SK-N-SH (cell line): ENCODE data around the gene PANK4. TPM values are rescaled to one million over a fixed set of nuclear protein-coding genes. Genes with fewer than 3 reads are reported as not detected.

ENCODE experiments used
- CTCF ChIA-PET: fragments of 300-600, 350-600 bp; formaldehyde crosslinking; extraction: SDS; loops from one replicate; lab custom pipeline; 2021; lab: Yijun Ruan, JAX
- POLR2A ChIA-PET: fragments of 350-600 bp; sonication (Branson Sonifier 250); formaldehyde crosslinking; extraction: SDS; loops from one replicate; lab custom pipeline; 2020; ENCODE audit warnings: antibody characterized with exemption, inconsistent platforms; lab: Yijun Ruan, JAX
- DNase-seq: peaks from one replicate; pipeline ENCODE4 v3.0.0; 2012
- H2AFZ ChIP-seq: fragments of 200-600 bp; sonication (generic); 2 replicates; pipeline ENCODE4 v1.8.1; 2016; ENCODE audit warnings: antibody characterized with exemption, mild to moderate bottlenecking, low read depth
- H3F3A ChIP-seq: fragments of 200-600 bp; sonication (generic); replicated peaks from 2 replicates; pipeline ENCODE3; 2016; ENCODE audit warnings: antibody characterized with exemption, mild to moderate bottlenecking; ENCODE audit not compliant: insufficient read depth
- H3K27ac ChIP-seq, 2 experiments: fragments of 200-500 bp in 1 of 2; fragments of 200-600 bp in 1 of 2; sonication (Bioruptor generic) in 1 of 2; sonication (generic), shearing (Covaris generic) in 1 of 2; 2 replicates each; pipeline versions ENCODE4 v1.5.1 to v1.6.1; 2014 to 2016; ENCODE audit warnings: low read depth in 2 of 2, inconsistent platforms in 1 of 2, low read length in 1 of 2, mild to moderate bottlenecking in 1 of 2, mixed read lengths in 1 of 2
- H3K27me3 ChIP-seq: fragments of 200-600 bp; sonication (generic), shearing (Covaris generic); 2 replicates; pipeline ENCODE4 v1.6.1; 2016; ENCODE audit warnings: mixed run types; ENCODE audit not compliant: insufficient read depth
- H3K36me3 ChIP-seq, 2 experiments: fragments of 200-500 bp in 1 of 2; fragments of 200-600 bp in 1 of 2; sonication (Bioruptor generic) in 1 of 2; sonication (generic) in 1 of 2; replicated peaks in 1 of 2; 2 replicates each; pipeline versions ENCODE3 to v1.5.1; 2014 to 2016; ENCODE audit warnings: low read length in 1 of 2, mild to moderate bottlenecking in 1 of 2; ENCODE audit not compliant: insufficient read depth in 2 of 2, control insufficient read depth in 1 of 2
- H3K4me1 ChIP-seq, 2 experiments: fragments of 200-500 bp in 1 of 2; fragments of 200-600 bp in 1 of 2; sonication (Bioruptor generic) in 1 of 2; sonication (generic), shearing (Covaris generic) in 1 of 2; 2 replicates each; pipeline versions ENCODE4 v1.5.1 to v1.6.1; 2014 to 2016; ENCODE audit warnings: low read depth in 1 of 2, low read length in 1 of 2, mixed run types in 1 of 2; ENCODE audit not compliant: insufficient read depth in 2 of 2, control insufficient read depth in 1 of 2
- H3K4me2 ChIP-seq: fragments of 200-600 bp; sonication (generic), shearing (Covaris generic); 2 replicates; pipeline ENCODE4 v1.6.1; 2017; ENCODE audit warnings: mixed run types
- H3K4me3 ChIP-seq, 2 experiments: fragments of 200-500 bp in 1 of 2; fragments of 200-600 bp in 1 of 2; sonication (Bioruptor generic) in 1 of 2; sonication (generic), shearing (Covaris generic) in 1 of 2; 2 replicates each; pipeline versions ENCODE4 v1.5.1 to v1.8.1; 2014 to 2016; ENCODE audit warnings: low read depth in 2 of 2, inconsistent platforms in 1 of 2, low read length in 1 of 2, mild to moderate bottlenecking in 1 of 2, mixed read lengths in 1 of 2, moderate library complexity in 1 of 2
- H3K79me2 ChIP-seq: fragments of 200-600 bp; sonication (generic); 2 replicates; pipeline ENCODE4 v1.8.1; 2017; ENCODE audit warnings: mild to moderate bottlenecking; ENCODE audit not compliant: insufficient read depth
- H3K9ac ChIP-seq: fragments of 200-600 bp; sonication (generic); 2 replicates; pipeline ENCODE4 v1.6.1; 2017; ENCODE audit warnings: mixed run types
- H3K9me2 ChIP-seq: fragments of 200-600 bp; sonication (generic); 2 replicates; pipeline ENCODE4 v1.6.1; 2017; ENCODE audit warnings: mixed run types
- H3K9me3 ChIP-seq: fragments of 200-600 bp; sonication (generic); 2 replicates; pipeline ENCODE4 v1.6.1; 2017; ENCODE audit warnings: mixed run types, mild to moderate bottlenecking, moderate library complexity
- H4K20me1 ChIP-seq: fragments of 200-600 bp; sonication (generic); 2 replicates; pipeline ENCODE4 v1.6.1; 2017; ENCODE audit warnings: mild to moderate bottlenecking, mixed run types; ENCODE audit not compliant: insufficient read depth
- CHD2 ChIP-seq: fragments of 150-350 bp; IDR thresholded peaks from 2 replicates; pipeline ENCODE4 v1.6.1; 2018; ENCODE audit warnings: low read length; ENCODE audit not compliant: partially characterized antibody
- EP300 ChIP-seq, 2 experiments: IDR thresholded peaks; 2 replicates each; pipeline versions ENCODE4 v1.4.0 to v1.6.1; 2012; ENCODE audit warnings: borderline replicate concordance in 1 of 2, low read depth in 1 of 2, low read length in 1 of 2
- FOXJ3 ChIP-seq: sonication (generic); formaldehyde crosslinking; IDR thresholded peaks from 2 replicates; pipeline ENCODE4 v1.5.1; 2020; ENCODE audit warnings: mild to moderate bottlenecking, missing genetic modification reagents
- MXI1 ChIP-seq: IDR thresholded peaks from 2 replicates; pipeline ENCODE4 v1.6.1; 2012; ENCODE audit warnings: mild to moderate bottlenecking, low read depth, low read length, improper control_type of control experiment
- ZBTB33 ChIP-seq: IDR thresholded peaks from 2 replicates; pipeline ENCODE4 v1.4.0; 2012; ENCODE audit warnings: low read depth, borderline replicate concordance
- WGBS: methylation state at CpG from one replicate; pipeline ENCODE4 v1.1.6; 2017; ENCODE audit warnings: low lambda C conversion rate; 5-methylcytosine and 5-hydroxymethylcytosine counted together
- polyA plus RNA-seq, 3 experiments: library from polyadenylated mRNA; depleted of rRNA; stranded (reverse); fragments of >200 nt; gene quantifications; 2 replicates each; pipeline ENCODE4 v1.2.3, GENCODE V29; 2012
- TF ChIP-seq, protein P1 (sequence below): fragments of 150-350 bp; IDR thresholded peaks from 2 replicates; pipeline ENCODE4 v1.6.1; 2017; ENCODE audit warnings: antibody characterized with exemption, low read length, low read depth, borderline replicate concordance
- TF ChIP-seq, protein P2 (sequence below): fragments of 150-350 bp; IDR thresholded peaks from 2 replicates; pipeline ENCODE4 v1.6.1; 2016; ENCODE audit warnings: mild to moderate bottlenecking, low read depth, low read length

Gene PANK4
- polyA plus RNA-seq, 1 of the 3 experiments (the other 2 are of a cell fraction) = 16.6 TPM

DNA sequence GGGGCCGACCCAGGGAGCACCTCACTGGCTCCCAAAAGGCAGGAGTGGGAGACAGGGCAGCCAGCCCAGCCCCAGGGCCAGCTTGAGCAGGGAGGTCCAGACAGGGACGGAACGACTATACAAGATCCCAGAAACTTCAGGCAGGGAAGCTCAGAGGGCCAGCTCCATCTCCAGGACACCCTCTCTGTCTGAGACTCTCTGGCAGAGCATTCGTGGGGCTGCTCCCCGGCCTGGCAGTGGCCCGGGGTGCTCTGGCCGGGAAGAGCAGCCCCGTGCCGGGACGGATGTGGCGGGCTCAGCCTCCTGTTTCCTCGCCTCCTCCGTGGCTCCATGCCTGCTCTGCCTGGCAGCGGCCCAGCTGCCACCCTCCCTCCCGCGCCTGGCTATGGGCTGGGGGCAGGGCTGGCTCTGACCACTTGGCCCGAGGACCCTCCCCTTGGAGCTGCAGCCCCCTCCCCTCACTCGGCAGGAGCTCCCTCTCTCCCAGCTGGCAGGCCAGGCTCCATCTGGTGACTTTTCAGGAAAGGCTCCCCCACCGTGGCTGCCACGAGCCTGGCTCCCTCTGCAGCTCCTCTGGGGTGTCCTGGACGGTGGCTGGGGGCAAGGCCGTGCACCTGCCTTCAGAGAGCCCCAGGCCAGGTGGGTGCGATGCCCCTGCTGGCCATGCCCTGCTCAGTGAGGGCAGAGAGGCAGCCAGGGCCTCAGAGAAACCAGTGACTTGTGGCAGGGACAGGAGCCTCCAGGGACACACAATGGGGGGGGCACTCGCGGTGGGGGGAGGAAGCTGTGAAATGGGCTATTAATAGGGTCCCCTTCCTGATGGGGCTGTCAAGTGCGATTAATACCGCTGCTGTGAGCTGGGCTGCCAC lies 55.9 kb downstream of the PANK4 start:
- CTCF ChIA-PET = interaction anchor here (0.9 to 3.9 kb wide), 13 partner anchors 10 to 276 kb away, joined by 3 to 20 read pairs (median 3); partner anchors contain the start of genes FAAP20 and PRXL2B

More for the DNA sequence above, 55.9 kb downstream of the PANK4 start:
- Histone ChIP-seq H3K9me2 (no peaks in the 10 kb centered on the region), H3K9me3 (no peaks in the 10 kb centered on the region), H4K20me1 (no peaks in the 10 kb centered on the region), H3K4me3 (no peak overlapping the region), H3K9ac (no peak overlapping the region), H3K27me3 (no peaks in the 10 kb centered on the region), H3K36me3 (no peaks in the 10 kb centered on the region), H3K79me2 (no peaks in the 10 kb centered on the region), H2AFZ (no peak overlapping the region), H3F3A (no peaks in the 10 kb centered on the region), H3K4me1 (peaks cover 0 to 95% of the 10 kb centered on the region in 2 experiments; a peak in 1 of 4 replicates), H3K27ac (peak overlapping the region in 1 of 2 experiments; percentile 78; a peak in 2 of 4 replicates), H3K4me2 (no peak overlapping the region)
- 40% methylated on average over 6 of the region's 27 CpGs for WGBS
- POLR2A ChIA-PET = interaction anchor here (0.6 to 1.9 kb wide), 5 partner anchors 10 to 281 kb away, joined by 3 to 19 read pairs (median 3); no protein-coding TSS in a partner anchor
- TF ChIP-seq MXI1 (peak; percentile 53; the same call in 1 of the 2 replicates), ZBTB33 (no peak), FOXJ3 (CRISPR knock-in tag) (0 out of 2 replicates have a peak, but pooled peaks have one; percentile 33), EP300 (IDR thresholded peaks at IDR 0.05; ENCODE audit: borderline replicate concordance in 1 of 2, low read depth in 1 of 2, low read length in 1 of 2) (0 out of 4 replicates have a peak, but pooled peaks of 1 of the 2 experiments have one; percentile 28), CHD2 (peak; percentile 64)
- TF ChIP-seq, protein P1, sequence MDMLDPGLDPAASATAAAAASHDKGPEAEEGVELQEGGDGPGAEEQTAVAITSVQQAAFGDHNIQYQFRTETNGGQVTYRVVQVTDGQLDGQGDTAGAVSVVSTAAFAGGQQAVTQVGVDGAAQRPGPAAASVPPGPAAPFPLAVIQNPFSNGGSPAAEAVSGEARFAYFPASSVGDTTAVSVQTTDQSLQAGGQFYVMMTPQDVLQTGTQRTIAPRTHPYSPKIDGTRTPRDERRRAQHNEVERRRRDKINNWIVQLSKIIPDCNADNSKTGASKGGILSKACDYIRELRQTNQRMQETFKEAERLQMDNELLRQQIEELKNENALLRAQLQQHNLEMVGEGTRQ = no peak
- TF ChIP-seq, protein P2, sequence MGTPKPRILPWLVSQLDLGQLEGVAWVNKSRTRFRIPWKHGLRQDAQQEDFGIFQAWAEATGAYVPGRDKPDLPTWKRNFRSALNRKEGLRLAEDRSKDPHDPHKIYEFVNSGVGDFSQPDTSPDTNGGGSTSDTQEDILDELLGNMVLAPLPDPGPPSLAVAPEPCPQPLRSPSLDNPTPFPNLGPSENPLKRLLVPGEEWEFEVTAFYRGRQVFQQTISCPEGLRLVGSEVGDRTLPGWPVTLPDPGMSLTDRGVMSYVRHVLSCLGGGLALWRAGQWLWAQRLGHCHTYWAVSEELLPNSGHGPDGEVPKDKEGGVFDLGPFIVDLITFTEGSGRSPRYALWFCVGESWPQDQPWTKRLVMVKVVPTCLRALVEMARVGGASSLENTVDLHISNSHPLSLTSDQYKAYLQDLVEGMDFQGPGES = no peak
- DNase-seq = peak; percentile 86
